Endometrial microvascular endothelial cells (primary cell): ENCODE results near the gene MBTPS2. TPM values are rescaled to one million over a fixed set of nuclear protein-coding genes. Genes with fewer than 3 reads are reported as not detected.
"Not testable (repeated sequence)": the region's sequence is repeated elsewhere in the genome, so short reads cannot be mapped to it uniquely, and the experiment has no call there.

Experiments used
- in situ Hi-C: cut with HindIII; loops from 2 replicates; pipeline ENCODE4 v1.10.0; 2017; ENCODE audit warnings: low sequenced_read_pairs, low pct_unique_long_range_greater_than_20kb; ENCODE audit errors: inconsistent ontology term
- total RNA-seq: library from RNA; depleted of rRNA; stranded (reverse); fragments of >200 nt; gene quantifications from one replicate; pipeline ENCODE4 v1.2.3, GENCODE V29; 2015; ENCODE audit errors: inconsistent ontology term

The MBTPS2 gene
- total RNA-seq, 1 donor from 2014 or later, result 11.7 TPM

GRCh38 chrX:21853578-21853977 is 14.2 kb downstream of the MBTPS2 start:
- in situ Hi-C loops, result no loop called here

GRCh38 chrX:21855937-21856415 is 16.6 kb downstream of the MBTPS2 start, which contains the start of gene YY2:
TSS of gene YY2 (plus strand) at chrX:21855987. CDS start at chrX:21856485, 498 bp downstream.
- in situ Hi-C loops, result no loop called here

- in situ Hi-C loops, result no loop called here
These were observed 17.1 kb downstream of the MBTPS2 start for GRCh38 chrX:21856504-21856903.

GRCh38 chrX:21863241-21863640 is 23.8 kb downstream of the MBTPS2 start:
- in situ Hi-C loops, result no loop called here

- in situ Hi-C loops, result no loop called here
These were observed 26.0 kb downstream of the MBTPS2 start for GRCh38 chrX:21865436-21865835.

GRCh38 chrX:21870494-21870893 is 31.1 kb downstream of the MBTPS2 start:
- in situ Hi-C loops, result no loop called here

- in situ Hi-C loops, result no loop called here
These were observed 33.8 kb downstream of the MBTPS2 start for GRCh38 chrX:21873063-21873775.

GRCh38 chrX:21874182-21874581 is 34.8 kb downstream of the MBTPS2 start:
- in situ Hi-C loops, result not testable (repeated sequence)

- in situ Hi-C loops, result no loop called here
These were observed 35.6 kb downstream of the MBTPS2 start for GRCh38 chrX:21875013-21875412.

- in situ Hi-C loops, result no loop called here
These were observed 42.6 kb downstream of the MBTPS2 start for GRCh38 chrX:21881881-21882574.

GRCh38 chrX:21883258-21883657 is 43.8 kb downstream of the MBTPS2 start:
- in situ Hi-C loops, result no loop called here

GRCh38 chrX:21885568-21885967 is 46.2 kb downstream of the MBTPS2 start:
- in situ Hi-C loops, result no loop called here

- in situ Hi-C loops, result no loop called here
These were observed 65.9 kb downstream of the MBTPS2 start for GRCh38 chrX:21905313-21905712.

- in situ Hi-C loops, result no loop called here
These were observed 66.5 kb downstream of the MBTPS2 start for GRCh38 chrX:21905953-21906352.

- in situ Hi-C loops, result no loop called here
These were observed 67.8 kb downstream of the MBTPS2 start for GRCh38 chrX:21907260-21907659.

- in situ Hi-C loops, result no loop called here
These were observed 72.1 kb downstream of the MBTPS2 start for GRCh38 chrX:21911481-21911880.

- in situ Hi-C loops, result no loop called here
These were observed 72.8 kb downstream of the MBTPS2 start for GRCh38 chrX:21912220-21912619.

- in situ Hi-C loops, result no loop called here
These were observed 73.6 kb downstream of the MBTPS2 start for GRCh38 chrX:21912989-21913388.

GRCh38 chrX:21926116-21926515 is 86.7 kb downstream of the MBTPS2 start:
- in situ Hi-C loops, result no loop called here
